GM23248 (cell line): ENCODE results near the gene REL. TPM values are rescaled to one million over a fixed set of nuclear protein-coding genes. Genes with fewer than 3 reads are reported as not detected.

Source experiments
- DNase-seq: peaks from one replicate; pipeline ENCODE4 v3.0.0-alpha.2; 2015
- H2AFZ ChIP-seq: fragments of 200-600 bp; sonication (generic); 2 replicates; pipeline ENCODE4 v1.6.1; 2016; ENCODE audit warnings: antibody characterized with exemption
- H3F3A ChIP-seq: fragments of 200-600 bp; sonication (generic); 2 replicates; pipeline ENCODE4 v1.6.1; 2016; ENCODE audit warnings: mild to moderate bottlenecking, antibody characterized with exemption, mixed run types; ENCODE audit not compliant: insufficient read depth
- H3K27ac ChIP-seq: fragments of 200-600 bp; sonication (generic); 2 replicates; pipeline ENCODE4 v1.5.1; 2016; ENCODE audit warnings: mild to moderate bottlenecking
- H3K27me3 ChIP-seq: fragments of 200-600 bp; sonication (generic); replicated peaks from 2 replicates; pipeline ENCODE4 v1.6.1; 2016; ENCODE audit warnings: mild to moderate bottlenecking; ENCODE audit not compliant: insufficient read depth
- H3K36me3 ChIP-seq: fragments of 200-600 bp; sonication (generic); 2 replicates; pipeline ENCODE4 v1.6.1; 2016; ENCODE audit warnings: low read depth, mild to moderate bottlenecking
- H3K4me1 ChIP-seq: fragments of 200-600 bp; sonication (generic); 2 replicates; pipeline ENCODE4 v1.6.1; 2016; ENCODE audit warnings: mild to moderate bottlenecking; ENCODE audit not compliant: insufficient read depth
- H3K4me2 ChIP-seq: fragments of 200-600 bp; sonication (generic); one replicate; pipeline ENCODE4 v1.6.1; 2016; ENCODE audit warnings: mild to moderate bottlenecking; ENCODE audit not compliant: unreplicated experiment
- H3K4me3 ChIP-seq: fragments of 200-600 bp; sonication (generic); 2 replicates; pipeline ENCODE4 v1.5.1; 2016; ENCODE audit warnings: mild to moderate bottlenecking
- H3K79me2 ChIP-seq: fragments of 200-600 bp; sonication (generic); 2 replicates; pipeline ENCODE4 v1.6.1; 2016; ENCODE audit warnings: mild to moderate bottlenecking; ENCODE audit not compliant: insufficient read depth
- H3K9ac ChIP-seq: fragments of 200-600 bp; sonication (generic); 2 replicates; pipeline ENCODE4 v1.6.1; 2016; ENCODE audit warnings: mild to moderate bottlenecking
- H3K9me2 ChIP-seq: fragments of 200-600 bp; sonication (generic); 2 replicates; pipeline ENCODE4 v1.6.1; 2016; ENCODE audit warnings: mixed run types, mild to moderate bottlenecking, moderate library complexity; ENCODE audit not compliant: insufficient read depth
- H3K9me3 ChIP-seq: fragments of 200-600 bp; sonication (generic); one replicate; pipeline ENCODE4 v1.6.1; 2017; ENCODE audit warnings: low read depth
- H4K20me1 ChIP-seq: fragments of 200-600 bp; sonication (generic); 2 replicates; pipeline ENCODE4 v1.6.0; 2016; ENCODE audit not compliant: insufficient read depth
- EZH2 ChIP-seq: fragments of 200-600 bp; sonication (generic); IDR thresholded peaks from 2 replicates; pipeline ENCODE4 v1.6.1; 2018; ENCODE audit warnings: antibody characterized with exemption, mild to moderate bottlenecking; ENCODE audit not compliant: insufficient read depth, poor library complexity, severe bottlenecking
- EZH2phosphoT487 ChIP-seq: fragments of 200-600 bp; sonication (generic); IDR thresholded peaks from 2 replicates; pipeline ENCODE4 v1.6.1; 2018; ENCODE audit warnings: antibody characterized with exemption, moderate library complexity, mild to moderate bottlenecking, low read depth; ENCODE audit not compliant: insufficient read depth
- WGBS, 2 experiments: methylation state at CpG; one replicate each; pipeline ENCODE4 v1.1.6; 2015 to 2017; ENCODE audit warnings: low lambda C conversion rate in 2 of 2, low coverage in 1 of 2; ENCODE audit errors: missing lambda C conversion rate in 2 of 2; 5-methylcytosine and 5-hydroxymethylcytosine counted together
- in situ Hi-C: fragments of 300-500 bp; cut with MboI; formaldehyde crosslinking; loops from 2 replicates; pipeline ENCODE4 v1.15.0; 2020
- polyA plus RNA-seq: library from polyadenylated mRNA; unstranded; fragments of >200 nt; fragmentation: Nextera tagmentation; extraction: Ambion mirVana; gene quantifications from 2 replicates; pipeline ENCODE4 v1.2.1, GENCODE V29; 2016
- total RNA-seq: library from RNA; depleted of rRNA; stranded (reverse); fragments of >200 nt; shearing (Covaris generic); gene quantifications from 2 replicates; pipeline ENCODE4 v1.2.3, GENCODE V29; 2014

Gene REL
- total and polyA plus RNA-seq, 2 experiments from 2014 or later = 2.1 to 2.3 TPM

GRCh38 chr2:60890393-60890707, 9.0 kb downstream of the REL start:
- peaks cover 7% of the 10 kb centered on the region for H3K4me1 ChIP-seq
- no peak overlapping the region for H3K4me2 ChIP-seq
- WGBS, 2 experiments = 97 to 100% methylated on average over 1 of the region's 1 CpG
- no peak overlapping the region for H3K4me3 ChIP-seq
- peaks cover 57% of the 10 kb centered on the region for H3K79me2 ChIP-seq
- no peak overlapping the region for H3K9ac ChIP-seq
- no peak overlapping the region for H3K27ac ChIP-seq
- H4K20me1 ChIP-seq = no peaks in the 10 kb centered on the region
- no peaks in the 10 kb centered on the region for H3F3A ChIP-seq
- DNase-seq = no peak
- no peaks in the 10 kb centered on the region for H3K9me2 ChIP-seq
- H2AFZ ChIP-seq = no peak overlapping the region
- H3K27me3 ChIP-seq = no peaks in the 10 kb centered on the region
- H3K36me3 ChIP-seq = peaks cover 13% of the 10 kb centered on the region; the same call in 1 of the 2 replicates
- H3K9me3 ChIP-seq = no peaks in the 10 kb centered on the region
- TF ChIP-seq EZH2phosphoT487 (no peak), EZH2 (no peak)
- in situ Hi-C loops = no loop called here

- Histone ChIP-seq H3K27ac (no peak overlapping the region), H3K4me2 (no peak overlapping the region), H3K9me2 (no peaks in the 10 kb centered on the region), H3K9ac (no peak overlapping the region), H4K20me1 (no peaks in the 10 kb centered on the region), H3K4me3 (no peak overlapping the region), H3K9me3 (no peaks in the 10 kb centered on the region), H3K4me1 (no peaks in the 10 kb centered on the region), H2AFZ (no peak overlapping the region), H3K79me2 (peaks cover 49% of the 10 kb centered on the region), H3F3A (no peaks in the 10 kb centered on the region), H3K36me3 (peaks cover 13% of the 10 kb centered on the region; the same call in 1 of the 2 replicates), H3K27me3 (no peaks in the 10 kb centered on the region)
- in situ Hi-C loops = no loop called here
- no peak for DNase-seq
- no peak for TF ChIP-seq EZH2phosphoT487
- TF ChIP-seq EZH2 = no peak
- 85 to 91% methylated on average over 3 of the region's 3 CpGs for WGBS, 2 experiments
Observed at GRCh38 chr2:60891180-60891579, 9.8 kb downstream of the REL start.

- Histone ChIP-seq H3F3A (no peaks in the 10 kb centered on the region), H3K9me3 (no peaks in the 10 kb centered on the region), H2AFZ (no peak overlapping the region), H3K9me2 (no peaks in the 10 kb centered on the region), H3K27ac (no peak overlapping the region), H3K4me3 (no peak overlapping the region), H3K9ac (no peak overlapping the region), H3K79me2 (no peaks in the 10 kb centered on the region), H3K4me1 (no peaks in the 10 kb centered on the region), H3K27me3 (no peaks in the 10 kb centered on the region), H3K36me3 (peaks cover 35% of the 10 kb centered on the region; the same call in 1 of the 2 replicates), H3K4me2 (no peak overlapping the region), H4K20me1 (no peaks in the 10 kb centered on the region)
- no peak for DNase-seq
- in situ Hi-C loops = no loop called here
- WGBS, 2 experiments = 100% methylated on average over 1 of the region's 1 CpG
- TF ChIP-seq EZH2phosphoT487 (no peak), EZH2 (no peak)
Observed at GRCh38 chr2:60898567-60898966, 17.2 kb downstream of the REL start.

- Histone ChIP-seq H3F3A (no peaks in the 10 kb centered on the region), H3K27me3 (no peaks in the 10 kb centered on the region), H3K36me3 (peaks cover 29% of the 10 kb centered on the region; the same call in 1 of the 2 replicates), H3K9me3 (no peaks in the 10 kb centered on the region), H3K9me2 (no peaks in the 10 kb centered on the region), H3K4me2 (no peak overlapping the region), H4K20me1 (no peaks in the 10 kb centered on the region), H3K79me2 (no peaks in the 10 kb centered on the region), H3K9ac (no peak overlapping the region), H3K4me3 (no peak overlapping the region), H3K4me1 (no peaks in the 10 kb centered on the region), H2AFZ (no peak overlapping the region), H3K27ac (no peak overlapping the region)
- TF ChIP-seq EZH2 (no peak), EZH2phosphoT487 (no peak)
- no peak for DNase-seq
- WGBS, 2 experiments = 83 to 84% methylated on average over 6 of the region's 6 CpGs
- in situ Hi-C loops = no loop called here
Observed at GRCh38 chr2:60899230-60899891, 18.0 kb downstream of the REL start.
